SK-N-SH (cell line): ENCODE measurements around the gene RRBP1.

Experiments used
- CTCF ChIP-seq: fragments of 200-600 bp; sonication (generic); IDR thresholded peaks from 2 replicates; pipeline ENCODE4 v1.6.1; 2017; ENCODE audit warnings: antibody characterized with exemption, mild to moderate bottlenecking, moderate library complexity
- EZH2phosphoT487 ChIP-seq: fragments of 200-600 bp; sonication (generic); IDR thresholded peaks from 2 replicates; pipeline ENCODE4 v1.6.1; 2017; ENCODE audit warnings: low read depth, mixed run types, mild to moderate bottlenecking, antibody characterized with exemption, moderate library complexity, borderline replicate concordance
- FOSL2 ChIP-seq: IDR thresholded peaks from 2 replicates; pipeline ENCODE4 v1.4.0; 2012; ENCODE audit warnings: low read depth, mild to moderate bottlenecking, moderate library complexity, borderline replicate concordance
- FOXJ3 ChIP-seq: sonication (generic); formaldehyde crosslinking; IDR thresholded peaks from 2 replicates; pipeline ENCODE4 v1.5.1; 2020; ENCODE audit warnings: mild to moderate bottlenecking, missing genetic modification reagents
- GABPA ChIP-seq: IDR thresholded peaks from 2 replicates; pipeline ENCODE4 v1.4.0; 2012; ENCODE audit warnings: low read depth, mild to moderate bottlenecking
- JUND ChIP-seq: IDR thresholded peaks from 2 replicates; pipeline ENCODE4 v1.4.0; 2012
- NFIC ChIP-seq: IDR thresholded peaks from 2 replicates; pipeline ENCODE4 v1.4.0; 2012; ENCODE audit warnings: borderline replicate concordance
- POLR2AphosphoS5 ChIP-seq: IDR thresholded peaks from 2 replicates; pipeline ENCODE4 v1.6.1; 2012; ENCODE audit warnings: low read depth, low read length
- RCOR1 ChIP-seq: fragments of 150-350 bp; IDR thresholded peaks from 2 replicates; pipeline ENCODE4 v1.6.1; 2017; ENCODE audit warnings: antibody characterized with exemption, low read length
- SIN3A ChIP-seq: IDR thresholded peaks from 2 replicates; pipeline ENCODE4 v1.6.1; 2012; ENCODE audit warnings: low read depth, mild to moderate bottlenecking, low read length, moderate library complexity, borderline replicate concordance
- SMC3 ChIP-seq: IDR thresholded peaks from 2 replicates; pipeline ENCODE4 v1.6.1; 2012; ENCODE audit warnings: low read depth, low read length, improper control_type of control experiment
- TEAD4 ChIP-seq: IDR thresholded peaks from 2 replicates; pipeline ENCODE4 v1.4.0; 2012; ENCODE audit warnings: mild to moderate bottlenecking, borderline replicate concordance; ENCODE audit not compliant: insufficient read depth
- TF ChIP-seq, protein P1 (sequence below): IDR thresholded peaks from 2 replicates; pipeline ENCODE4 v1.4.0; 2012; ENCODE audit warnings: low read depth, borderline replicate concordance
- TF ChIP-seq, protein P2 (sequence below): IDR thresholded peaks from 2 replicates; pipeline ENCODE4 v1.6.1; 2012; ENCODE audit warnings: mild to moderate bottlenecking, low read depth, low read length, moderate library complexity

GRCh38 chr20:17615645-17616479, 66.2 kb downstream of the RRBP1 start:
- TF ChIP-seq CTCF (no peak), GABPA (no peak), SMC3 (no peak), POLR2AphosphoS5 (no peak), FOSL2 (no peak), SIN3A (no peak), NFIC (no peak), JUND (no peak), RCOR1 (no peak), EZH2phosphoT487 (no peak), FOXJ3 (CRISPR knock-in tag) (no peak), TEAD4 (no peak)
- TF ChIP-seq, protein P1, sequence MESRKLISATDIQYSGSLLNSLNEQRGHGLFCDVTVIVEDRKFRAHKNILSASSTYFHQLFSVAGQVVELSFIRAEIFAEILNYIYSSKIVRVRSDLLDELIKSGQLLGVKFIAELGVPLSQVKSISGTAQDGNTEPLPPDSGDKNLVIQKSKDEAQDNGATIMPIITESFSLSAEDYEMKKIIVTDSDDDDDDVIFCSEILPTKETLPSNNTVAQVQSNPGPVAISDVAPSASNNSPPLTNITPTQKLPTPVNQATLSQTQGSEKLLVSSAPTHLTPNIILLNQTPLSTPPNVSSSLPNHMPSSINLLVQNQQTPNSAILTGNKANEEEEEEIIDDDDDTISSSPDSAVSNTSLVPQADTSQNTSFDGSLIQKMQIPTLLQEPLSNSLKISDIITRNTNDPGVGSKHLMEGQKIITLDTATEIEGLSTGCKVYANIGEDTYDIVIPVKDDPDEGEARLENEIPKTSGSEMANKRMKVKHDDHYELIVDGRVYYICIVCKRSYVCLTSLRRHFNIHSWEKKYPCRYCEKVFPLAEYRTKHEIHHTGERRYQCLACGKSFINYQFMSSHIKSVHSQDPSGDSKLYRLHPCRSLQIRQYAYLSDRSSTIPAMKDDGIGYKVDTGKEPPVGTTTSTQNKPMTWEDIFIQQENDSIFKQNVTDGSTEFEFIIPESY = no peak
- TF ChIP-seq, protein P2, sequence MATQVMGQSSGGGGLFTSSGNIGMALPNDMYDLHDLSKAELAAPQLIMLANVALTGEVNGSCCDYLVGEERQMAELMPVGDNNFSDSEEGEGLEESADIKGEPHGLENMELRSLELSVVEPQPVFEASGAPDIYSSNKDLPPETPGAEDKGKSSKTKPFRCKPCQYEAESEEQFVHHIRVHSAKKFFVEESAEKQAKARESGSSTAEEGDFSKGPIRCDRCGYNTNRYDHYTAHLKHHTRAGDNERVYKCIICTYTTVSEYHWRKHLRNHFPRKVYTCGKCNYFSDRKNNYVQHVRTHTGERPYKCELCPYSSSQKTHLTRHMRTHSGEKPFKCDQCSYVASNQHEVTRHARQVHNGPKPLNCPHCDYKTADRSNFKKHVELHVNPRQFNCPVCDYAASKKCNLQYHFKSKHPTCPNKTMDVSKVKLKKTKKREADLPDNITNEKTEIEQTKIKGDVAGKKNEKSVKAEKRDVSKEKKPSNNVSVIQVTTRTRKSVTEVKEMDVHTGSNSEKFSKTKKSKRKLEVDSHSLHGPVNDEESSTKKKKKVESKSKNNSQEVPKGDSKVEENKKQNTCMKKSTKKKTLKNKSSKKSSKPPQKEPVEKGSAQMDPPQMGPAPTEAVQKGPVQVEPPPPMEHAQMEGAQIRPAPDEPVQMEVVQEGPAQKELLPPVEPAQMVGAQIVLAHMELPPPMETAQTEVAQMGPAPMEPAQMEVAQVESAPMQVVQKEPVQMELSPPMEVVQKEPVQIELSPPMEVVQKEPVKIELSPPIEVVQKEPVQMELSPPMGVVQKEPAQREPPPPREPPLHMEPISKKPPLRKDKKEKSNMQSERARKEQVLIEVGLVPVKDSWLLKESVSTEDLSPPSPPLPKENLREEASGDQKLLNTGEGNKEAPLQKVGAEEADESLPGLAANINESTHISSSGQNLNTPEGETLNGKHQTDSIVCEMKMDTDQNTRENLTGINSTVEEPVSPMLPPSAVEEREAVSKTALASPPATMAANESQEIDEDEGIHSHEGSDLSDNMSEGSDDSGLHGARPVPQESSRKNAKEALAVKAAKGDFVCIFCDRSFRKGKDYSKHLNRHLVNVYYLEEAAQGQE = no peak
